Stimulated activated CD4-positive, alpha-beta T cell treated with anti-CD3 and anti-CD28 coated beads, Interleukin-4, amount 100 ng/mL, for 1 hour (primary cell): Measurements from ENCODE around the gene CLDN7.

Experiments
- DNase-seq: peaks from one replicate; pipeline ENCODE4 v3.0.0-alpha.2; 2020

CLDN7 gene

GRCh38 chr17:7235693-7236665, 26.3 kb downstream of the CLDN7 start:
- no peak for DNase-seq

- peak; percentile 92 for DNase-seq
Measured at GRCh38 chr17:7234083-7234951, 28.0 kb downstream of the CLDN7 start, which contains the start of gene DVL2. DVL2 (minus strand) TSS chr17:7234517; CDS start chr17:7234262, 255 bp downstream.

GRCh38 chr17:7233701-7234082, 28.6 kb downstream of the CLDN7 start:
- DNase-seq: no peak

GRCh38 chr17:7232114-7232513, 30.2 kb downstream of the CLDN7 start:
- DNase-seq: no peak

- DNase-seq: no peak
Measured at GRCh38 chr17:7229504-7229903, 32.8 kb downstream of the CLDN7 start.

GRCh38 chr17:7228920-7229319, 33.4 kb downstream of the CLDN7 start:
- no peak for DNase-seq

- DNase-seq: no peak
Measured at GRCh38 chr17:7226721-7227710, 35.3 kb downstream of the CLDN7 start.

GRCh38 chr17:7225711-7226331, 36.5 kb downstream of the CLDN7 start:
- DNase-seq: no peak

GRCh38 chr17:7224661-7225111, 37.6 kb downstream of the CLDN7 start:
- no peak for DNase-seq

GRCh38 chr17:7224110-7224509, 38.2 kb downstream of the CLDN7 start:
- no peak for DNase-seq

- no peak for DNase-seq
Measured at GRCh38 chr17:7223375-7223774, 38.9 kb downstream of the CLDN7 start.

GRCh38 chr17:7222972-7223292, 39.3 kb downstream of the CLDN7 start:
- DNase-seq: no peak

- DNase-seq: no peak
Measured at GRCh38 chr17:7222093-7222971, 39.9 kb downstream of the CLDN7 start.

- DNase-seq: no peak
Measured at GRCh38 chr17:7221278-7222092, 40.8 kb downstream of the CLDN7 start.

GRCh38 chr17:7220593-7221277, 41.5 kb downstream of the CLDN7 start:
- DNase-seq: peak; percentile 55

- peak; percentile 78 for DNase-seq
Measured at GRCh38 chr17:7219812-7220592, 42.3 kb downstream of the CLDN7 start, which contains the start of the genes ACADVL and DLG4. ACADVL (plus strand) TSS chr17:7219938; CDS start chr17:7219985, 47 bp downstream. DLG4 (minus strand) TSS chr17:7219836.

GRCh38 chr17:7219229-7219811, 43.0 kb downstream of the CLDN7 start:
- no peak for DNase-seq

- no peak for DNase-seq
Measured at GRCh38 chr17:7218758-7219157, 43.5 kb downstream of the CLDN7 start.
